SW 1271 (cell line): Measurements from ENCODE around the gene ALOXE3.
"Not testable (repeated sequence)": the region's sequence is repeated elsewhere in the genome, so short reads cannot be mapped to it uniquely, and the experiment has no call there.

Experiments
- DNase-seq, 2 experiments: peaks; one replicate each; lab custom pipeline; 2025; lab: John Stamatoyannopoulos, UW

Gene ALOXE3

GRCh38 chr17:8071496-8071895, 46.8 kb downstream of the ALOXE3 start:
- DNase-seq = no peak

GRCh38 chr17:8069587-8069860, 48.8 kb downstream of the ALOXE3 start:
- DNase-seq = no peak

- DNase-seq = no peak
Observed at GRCh38 chr17:8068736-8069586, 49.4 kb downstream of the ALOXE3 start.

GRCh38 chr17:8067806-8068205, 50.5 kb downstream of the ALOXE3 start:
- DNase-seq = no peak

GRCh38 chr17:8066841-8067775, 51.2 kb downstream of the ALOXE3 start:
- no peak for DNase-seq

GRCh38 chr17:8064561-8065019, 53.7 kb downstream of the ALOXE3 start:
- no peak for DNase-seq

- no peak for DNase-seq
Observed at GRCh38 chr17:8063761-8064534, 54.4 kb downstream of the ALOXE3 start.

GRCh38 chr17:8062807-8063483, 55.4 kb downstream of the ALOXE3 start:
- no peak for DNase-seq

- no peak for DNase-seq
Observed at GRCh38 chr17:8062435-8062806, 55.9 kb downstream of the ALOXE3 start.

GRCh38 chr17:8061851-8062250, 56.5 kb downstream of the ALOXE3 start:
- DNase-seq = not testable (repeated sequence)

- DNase-seq = peak; percentile 35 to 59
Observed at GRCh38 chr17:8060274-8060673, 58.0 kb downstream of the ALOXE3 start.

GRCh38 chr17:8059131-8059530, 59.2 kb downstream of the ALOXE3 start:
- DNase-seq = no peak

GRCh38 chr17:8057691-8058114, 60.6 kb downstream of the ALOXE3 start:
- peak; percentile 68 to 84 for DNase-seq

GRCh38 chr17:8056976-8057625, 61.2 kb downstream of the ALOXE3 start:
- DNase-seq = no peak

- DNase-seq = no peak
Observed at GRCh38 chr17:8056232-8056975, 61.9 kb downstream of the ALOXE3 start.

- no peak for DNase-seq
Observed at GRCh38 chr17:8055851-8056231, 62.5 kb downstream of the ALOXE3 start.

GRCh38 chr17:8053600-8053999, 64.7 kb downstream of the ALOXE3 start:
- no peak for DNase-seq

GRCh38 chr17:8052256-8053252, 65.8 kb downstream of the ALOXE3 start:
- no peak for DNase-seq

GRCh38 chr17:8051831-8052230, 66.5 kb downstream of the ALOXE3 start:
- no peak for DNase-seq
